Tibial nerve (tissue), 4 donors: ENCODE data around the gene NFX1.

Experiments
- EP300 ChIP-seq, 2 donors: sonication (generic); formaldehyde crosslinking; IDR thresholded peaks; one replicate each; pipeline ENCODE4 v1.6.1; 2017; ENCODE audit warnings: antibody characterized with exemption in 2 of 2, mild to moderate bottlenecking in 1 of 2
- TF ChIP-seq, protein P1 (sequence below), 5 experiments: fragments of 200-600 bp in 3 of 5; fragments of 450-650 bp in 2 of 5; sonication (generic) in 3 of 5; IDR thresholded peaks; one replicate each; pipeline ENCODE4 v1.5.1; 2016 to 2019; ENCODE audit warnings: antibody characterized with exemption in 5 of 5, mild to moderate bottlenecking in 3 of 5, moderate library complexity in 2 of 5

DNA sequence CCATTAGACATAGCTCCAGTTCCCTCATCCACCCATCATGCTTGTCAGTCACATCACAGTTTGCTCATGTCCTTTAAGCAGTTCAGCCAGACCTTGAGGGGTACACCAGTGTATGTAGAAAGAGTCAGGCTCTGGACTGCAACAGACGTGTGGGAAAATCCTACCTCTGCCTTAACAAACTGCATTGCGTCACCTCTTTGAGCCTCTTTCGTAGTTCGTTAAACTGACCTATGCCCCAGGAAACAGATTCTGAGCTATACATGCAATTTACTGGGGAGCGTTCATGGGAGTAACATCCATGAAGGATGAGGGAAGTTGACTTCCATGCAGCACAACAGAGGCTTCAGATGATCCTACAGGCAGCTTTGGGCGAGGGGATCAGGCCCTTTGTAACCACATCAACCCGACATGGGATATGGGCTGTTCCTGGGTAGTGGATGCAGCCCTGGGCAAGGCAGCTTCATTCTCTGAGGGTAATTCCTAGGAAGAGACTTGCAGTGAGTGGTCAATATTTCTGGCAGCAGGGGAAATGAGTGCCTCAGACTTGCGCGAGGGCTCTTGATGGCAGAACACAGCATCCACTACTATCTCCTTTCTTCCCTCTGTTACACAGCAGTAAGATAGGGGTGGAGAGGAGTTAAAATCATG lies 46.1 kb upstream of the NFX1 start:
- TF ChIP-seq, protein P1, sequence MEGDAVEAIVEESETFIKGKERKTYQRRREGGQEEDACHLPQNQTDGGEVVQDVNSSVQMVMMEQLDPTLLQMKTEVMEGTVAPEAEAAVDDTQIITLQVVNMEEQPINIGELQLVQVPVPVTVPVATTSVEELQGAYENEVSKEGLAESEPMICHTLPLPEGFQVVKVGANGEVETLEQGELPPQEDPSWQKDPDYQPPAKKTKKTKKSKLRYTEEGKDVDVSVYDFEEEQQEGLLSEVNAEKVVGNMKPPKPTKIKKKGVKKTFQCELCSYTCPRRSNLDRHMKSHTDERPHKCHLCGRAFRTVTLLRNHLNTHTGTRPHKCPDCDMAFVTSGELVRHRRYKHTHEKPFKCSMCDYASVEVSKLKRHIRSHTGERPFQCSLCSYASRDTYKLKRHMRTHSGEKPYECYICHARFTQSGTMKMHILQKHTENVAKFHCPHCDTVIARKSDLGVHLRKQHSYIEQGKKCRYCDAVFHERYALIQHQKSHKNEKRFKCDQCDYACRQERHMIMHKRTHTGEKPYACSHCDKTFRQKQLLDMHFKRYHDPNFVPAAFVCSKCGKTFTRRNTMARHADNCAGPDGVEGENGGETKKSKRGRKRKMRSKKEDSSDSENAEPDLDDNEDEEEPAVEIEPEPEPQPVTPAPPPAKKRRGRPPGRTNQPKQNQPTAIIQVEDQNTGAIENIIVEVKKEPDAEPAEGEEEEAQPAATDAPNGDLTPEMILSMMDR (IDR thresholded peaks at IDR 0.05), result no peak
- TF ChIP-seq EP300 (IDR thresholded peaks at IDR 0.05), result no peak
